Keratinocyte (primary cell): ENCODE data around the gene LCE3B. TPM values are rescaled to one million over a fixed set of nuclear protein-coding genes. Genes with fewer than 3 reads are reported as not detected.
"Not testable (repeated sequence)": the region's sequence is repeated elsewhere in the genome, so short reads cannot be mapped to it uniquely, and the experiment has no call there.

ENCODE experiments used
- DNase-seq: peaks from one replicate; pipeline ENCODE4 v3.0.0-alpha.2; 2011; ENCODE audit warnings: low read depth, missing footprints, low spot score
- FAIRE-seq: peaks from 2 replicates; lab custom pipeline; 2011; peaks lifted over from hg19 to GRCh38; lab: Jason Lieb, UNC
- H2AFZ ChIP-seq: 2 replicates; pipeline ENCODE4 v1.6.0; 2012; ENCODE audit warnings: low read length, control low read depth, inconsistent platforms; ENCODE audit not compliant: control insufficient read depth
- H3K27ac ChIP-seq: 2 replicates; pipeline ENCODE4 v1.5.1; 2011; ENCODE audit warnings: low read length; ENCODE audit not compliant: control insufficient read depth, insufficient read depth
- H3K27me3 ChIP-seq: 3 replicates; pipeline ENCODE4 v1.6.0; 2011; ENCODE audit warnings: low read length; ENCODE audit not compliant: control insufficient read depth, insufficient read depth; ENCODE audit errors: extremely low read depth
- H3K36me3 ChIP-seq, 2 experiments: 2 replicates in 1 of 2; 3 replicates in 1 of 2; pipeline ENCODE4 v1.5.1; 2011; ENCODE audit warnings: low read length in 2 of 2, mild to moderate bottlenecking in 1 of 2; ENCODE audit not compliant: control insufficient read depth in 2 of 2, insufficient read depth in 2 of 2; ENCODE audit errors: extremely low read depth in 1 of 2
- H3K4me1 ChIP-seq: 3 replicates; pipeline ENCODE4 v1.5.1; 2011; ENCODE audit warnings: low read length; ENCODE audit not compliant: control insufficient read depth, insufficient read depth; ENCODE audit errors: extremely low read depth
- H3K4me2 ChIP-seq: 3 replicates; pipeline ENCODE4 v1.6.0; 2011; ENCODE audit warnings: low read depth, low read length; ENCODE audit not compliant: control insufficient read depth, insufficient read depth; ENCODE audit errors: extremely low read depth
- H3K4me3 ChIP-seq, 3 experiments: fragments of 200-600 bp in 1 of 3; sonication (generic) in 1 of 3; 2 replicates in 2 of 3; 3 replicates in 1 of 3; pipeline ENCODE4 v1.5.1; 2011 to 2016; ENCODE audit warnings: low read length in 3 of 3, mild to moderate bottlenecking in 3 of 3, control low read depth in 2 of 3, inconsistent platforms in 1 of 3, low read depth in 1 of 3, mixed read lengths in 1 of 3, mixed run types in 1 of 3, moderate library complexity in 1 of 3; ENCODE audit not compliant: control insufficient read depth in 2 of 3, insufficient read depth in 2 of 3; ENCODE audit errors: extremely low read depth in 1 of 3
- H3K79me2 ChIP-seq: 2 replicates; pipeline ENCODE4 v1.6.0; 2012; ENCODE audit warnings: low read length; ENCODE audit not compliant: control insufficient read depth, insufficient read depth
- H3K9ac ChIP-seq: 3 replicates; pipeline ENCODE4 v1.6.0; 2011; ENCODE audit warnings: low read length; ENCODE audit not compliant: control insufficient read depth, insufficient read depth; ENCODE audit errors: extremely low read depth
- H3K9me1 ChIP-seq: 3 replicates; pipeline ENCODE4 v1.6.0; 2011; ENCODE audit warnings: low read length; ENCODE audit not compliant: control insufficient read depth, insufficient read depth; ENCODE audit errors: extremely low read depth
- H3K9me3 ChIP-seq: 2 replicates; pipeline ENCODE4 v1.5.1; 2012; ENCODE audit warnings: low read depth, low read length; ENCODE audit not compliant: control insufficient read depth
- H4K20me1 ChIP-seq: 3 replicates; pipeline ENCODE4 v1.6.0; 2011; ENCODE audit warnings: low read length; ENCODE audit not compliant: control insufficient read depth, insufficient read depth; ENCODE audit errors: extremely low read depth
- EZH2 ChIP-seq: IDR thresholded peaks from one replicate; pipeline ENCODE4 v1.6.1; 2012; ENCODE audit warnings: inconsistent platforms, mild to moderate bottlenecking, low read length, moderate library complexity
- dilution Hi-C: fragments of 300-500 bp; cut with MboI; formaldehyde crosslinking; loops from one replicate; pipeline ENCODE4 v1.7.0; 2020; ENCODE audit warnings: low sequenced_read_pairs; ENCODE audit not compliant: extremely low pct_ligation_motif_present
- polyA plus RNA-seq, 5 experiments: library from polyadenylated mRNA; depleted of rRNA in 3 of 5; stranded (reverse) in 3 of 5; stranded (forward) in 1 of 5; unstranded in 1 of 5; fragments of >200 nt; gene quantifications; 1 replicate in 1 of 5; 2 replicates in 3 of 5; 3 replicates in 1 of 5; pipeline versions ENCODE4 v1.2.1 to v1.2.3, GENCODE V29; 2011 to 2012; ENCODE audit warnings: missing spikeins in 2 of 5, low read depth in 1 of 5, low replicate concordance in 1 of 5
- TF ChIP-seq, protein P1 (sequence below), 3 experiments: IDR thresholded peaks in 1 of 3; conservative IDR thresholded peaks in 1 of 3; optimal IDR thresholded peaks in 1 of 3; 2 replicates in 2 of 3; 3 replicates in 1 of 3; pipeline versions ENCODE3 to v1.5.1; 2011; ENCODE audit warnings: low read length in 3 of 3, mild to moderate bottlenecking in 3 of 3, moderate library complexity in 2 of 3, control low read depth in 1 of 3, inconsistent platforms in 1 of 3; ENCODE audit not compliant: insufficient read depth in 2 of 3; ENCODE audit errors: extremely low read depth in 1 of 3

The LCE3B gene
- polyA plus RNA-seq, 1 donor (not counting 4 experiments of a cell fraction or from before 2014, with no cell fraction given), result not detected

- Histone ChIP-seq H2AFZ (no peak overlapping the region), H3K4me2 (no peak overlapping the region), H3K27me3 (no peaks in the 10 kb centered on the region), H3K9me3 (no peaks in the 10 kb centered on the region), H3K4me3 (no peak overlapping the region), H3K9ac (no peak overlapping the region), H3K79me2 (no peaks in the 10 kb centered on the region), H4K20me1 (no peaks in the 10 kb centered on the region), H3K9me1 (no peaks in the 10 kb centered on the region), H3K36me3 (no peaks in the 10 kb centered on the region), H3K27ac (no peak overlapping the region), H3K4me1 (peaks cover 6% of the 10 kb centered on the region)
- dilution Hi-C loops, result no loop called here
- TF ChIP-seq, protein P1, sequence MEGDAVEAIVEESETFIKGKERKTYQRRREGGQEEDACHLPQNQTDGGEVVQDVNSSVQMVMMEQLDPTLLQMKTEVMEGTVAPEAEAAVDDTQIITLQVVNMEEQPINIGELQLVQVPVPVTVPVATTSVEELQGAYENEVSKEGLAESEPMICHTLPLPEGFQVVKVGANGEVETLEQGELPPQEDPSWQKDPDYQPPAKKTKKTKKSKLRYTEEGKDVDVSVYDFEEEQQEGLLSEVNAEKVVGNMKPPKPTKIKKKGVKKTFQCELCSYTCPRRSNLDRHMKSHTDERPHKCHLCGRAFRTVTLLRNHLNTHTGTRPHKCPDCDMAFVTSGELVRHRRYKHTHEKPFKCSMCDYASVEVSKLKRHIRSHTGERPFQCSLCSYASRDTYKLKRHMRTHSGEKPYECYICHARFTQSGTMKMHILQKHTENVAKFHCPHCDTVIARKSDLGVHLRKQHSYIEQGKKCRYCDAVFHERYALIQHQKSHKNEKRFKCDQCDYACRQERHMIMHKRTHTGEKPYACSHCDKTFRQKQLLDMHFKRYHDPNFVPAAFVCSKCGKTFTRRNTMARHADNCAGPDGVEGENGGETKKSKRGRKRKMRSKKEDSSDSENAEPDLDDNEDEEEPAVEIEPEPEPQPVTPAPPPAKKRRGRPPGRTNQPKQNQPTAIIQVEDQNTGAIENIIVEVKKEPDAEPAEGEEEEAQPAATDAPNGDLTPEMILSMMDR (optimal IDR thresholded peaks at IDR 0.05 in 1 of 3, IDR thresholded peaks at IDR 0.05 in 1 of 3, conservative IDR thresholded peaks at IDR 0.05 in 1 of 3; ENCODE audit: extremely low read depth in 1 of 3, insufficient read depth in 2 of 3, low read length in 3 of 3), result no peak
- FAIRE-seq, result no peak
- DNase-seq, result no peak
Measured at GRCh38 chr1:152577168-152577567, 36.4 kb upstream of the LCE3B start.

GRCh38 chr1:152579526-152579925 is 34.1 kb upstream of the LCE3B start:
- dilution Hi-C loops, H3K9ac ChIP-seq, H3K9me3 ChIP-seq, H3K4me3 ChIP-seq, H4K20me1 ChIP-seq, DNase-seq, H3K4me2 ChIP-seq, H3K4me1 ChIP-seq, H3K36me3 ChIP-seq, H2AFZ ChIP-seq, H3K79me2 ChIP-seq, FAIRE-seq, H3K9me1 ChIP-seq, H3K27ac ChIP-seq, H3K27me3 ChIP-seq: not testable (repeated sequence)

- dilution Hi-C loops, result no loop called here
- Histone ChIP-seq H2AFZ (peak within 1 kb of the TSS; percentile 35), H4K20me1 (no peaks in the 10 kb centered on the region), H3K9ac (no peak within 1 kb of the TSS), H3K27me3 (no peaks in the 10 kb centered on the region), H3K9me1 (no peaks in the 10 kb centered on the region), H3K4me3 (no peak within 1 kb of the TSS), H3K4me1 (peaks cover 9% of the 10 kb centered on the region), H3K4me2 (peak within 1 kb of the TSS; percentile 16), H3K9me3 (no peaks in the 10 kb centered on the region), H3K36me3 (no peaks in the 10 kb centered on the region), H3K79me2 (no peaks in the 10 kb centered on the region), H3K27ac (no peak within 1 kb of the TSS)
- FAIRE-seq, result peak; percentile 26
- peak; percentile 30 for DNase-seq
- TF ChIP-seq, protein P1 (optimal IDR thresholded peaks at IDR 0.05 in 1 of 3, IDR thresholded peaks at IDR 0.05 in 1 of 3, conservative IDR thresholded peaks at IDR 0.05 in 1 of 3; ENCODE audit: extremely low read depth in 1 of 3, insufficient read depth in 2 of 3, low read length in 3 of 3), result no peak
- TF ChIP-seq EZH2, result no peak
Measured at GRCh38 chr1:152580433-152580832, 33.2 kb upstream of the LCE3B start, which contains the start of gene LCE3D. TSS of gene LCE3D (minus strand) at chr1:152580516. CDS start at chr1:152579936, 580 bp downstream.
